ENCODE data around the gene ISG15.

GRCh38 chr1:965526-966134, 47.7 kb upstream of the ISG15 start:
- no peak for TF ChIP-seq EP300 (IDR thresholded peaks at IDR 0.05; ENCODE audit: borderline replicate concordance)
- TF ChIP-seq, protein P1, sequence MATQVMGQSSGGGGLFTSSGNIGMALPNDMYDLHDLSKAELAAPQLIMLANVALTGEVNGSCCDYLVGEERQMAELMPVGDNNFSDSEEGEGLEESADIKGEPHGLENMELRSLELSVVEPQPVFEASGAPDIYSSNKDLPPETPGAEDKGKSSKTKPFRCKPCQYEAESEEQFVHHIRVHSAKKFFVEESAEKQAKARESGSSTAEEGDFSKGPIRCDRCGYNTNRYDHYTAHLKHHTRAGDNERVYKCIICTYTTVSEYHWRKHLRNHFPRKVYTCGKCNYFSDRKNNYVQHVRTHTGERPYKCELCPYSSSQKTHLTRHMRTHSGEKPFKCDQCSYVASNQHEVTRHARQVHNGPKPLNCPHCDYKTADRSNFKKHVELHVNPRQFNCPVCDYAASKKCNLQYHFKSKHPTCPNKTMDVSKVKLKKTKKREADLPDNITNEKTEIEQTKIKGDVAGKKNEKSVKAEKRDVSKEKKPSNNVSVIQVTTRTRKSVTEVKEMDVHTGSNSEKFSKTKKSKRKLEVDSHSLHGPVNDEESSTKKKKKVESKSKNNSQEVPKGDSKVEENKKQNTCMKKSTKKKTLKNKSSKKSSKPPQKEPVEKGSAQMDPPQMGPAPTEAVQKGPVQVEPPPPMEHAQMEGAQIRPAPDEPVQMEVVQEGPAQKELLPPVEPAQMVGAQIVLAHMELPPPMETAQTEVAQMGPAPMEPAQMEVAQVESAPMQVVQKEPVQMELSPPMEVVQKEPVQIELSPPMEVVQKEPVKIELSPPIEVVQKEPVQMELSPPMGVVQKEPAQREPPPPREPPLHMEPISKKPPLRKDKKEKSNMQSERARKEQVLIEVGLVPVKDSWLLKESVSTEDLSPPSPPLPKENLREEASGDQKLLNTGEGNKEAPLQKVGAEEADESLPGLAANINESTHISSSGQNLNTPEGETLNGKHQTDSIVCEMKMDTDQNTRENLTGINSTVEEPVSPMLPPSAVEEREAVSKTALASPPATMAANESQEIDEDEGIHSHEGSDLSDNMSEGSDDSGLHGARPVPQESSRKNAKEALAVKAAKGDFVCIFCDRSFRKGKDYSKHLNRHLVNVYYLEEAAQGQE (IDR thresholded peaks at IDR 0.05; ENCODE audit: low read depth) = no peak
- TF ChIP-seq CREB1 (IDR thresholded peaks at IDR 0.05; ENCODE audit: low read depth) = no peak
- TF ChIP-seq YY1 (IDR thresholded peaks at IDR 0.05; ENCODE audit: low read depth) = no peak
- no peak for TF ChIP-seq TAF1 (IDR thresholded peaks at IDR 0.05; ENCODE audit: low read depth)
- TF ChIP-seq RAD21 (IDR thresholded peaks at IDR 0.05; ENCODE audit: low read depth) = no peak

Data from Ishikawa (cell line).